ENCODE data around the gene MRPL48.

MRPL48 gene

DNA sequence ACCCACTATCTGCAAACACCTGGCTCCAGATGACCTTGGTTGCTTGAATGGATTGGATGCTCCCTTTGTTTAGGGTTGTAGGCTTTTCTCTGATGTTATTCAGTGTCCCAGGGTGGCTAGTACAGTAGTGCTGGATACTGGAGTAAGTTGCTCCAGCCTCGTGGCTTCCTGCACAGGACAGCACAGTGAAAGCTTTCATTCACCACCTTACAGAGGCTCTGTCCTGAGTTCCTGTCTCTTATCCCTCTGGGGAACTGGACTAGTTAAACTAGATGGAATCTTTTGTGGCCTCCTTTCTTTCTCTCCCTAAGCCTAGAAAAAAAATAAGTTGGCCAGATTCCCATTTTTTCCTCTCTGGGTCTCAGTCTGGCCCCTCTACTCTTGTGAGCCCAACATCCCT lies 42.6 kb downstream of the MRPL48 start:
- no peak for TF ChIP-seq CTCF (IDR thresholded peaks at IDR 0.05; ENCODE audit: insufficient read depth, low read depth, low read length, missing control alignments)
- DNase-seq (ENCODE audit: low read depth): no peak
- no peak overlapping the region for H3K4me3 ChIP-seq (ENCODE audit: low read depth, low read length)

DNA sequence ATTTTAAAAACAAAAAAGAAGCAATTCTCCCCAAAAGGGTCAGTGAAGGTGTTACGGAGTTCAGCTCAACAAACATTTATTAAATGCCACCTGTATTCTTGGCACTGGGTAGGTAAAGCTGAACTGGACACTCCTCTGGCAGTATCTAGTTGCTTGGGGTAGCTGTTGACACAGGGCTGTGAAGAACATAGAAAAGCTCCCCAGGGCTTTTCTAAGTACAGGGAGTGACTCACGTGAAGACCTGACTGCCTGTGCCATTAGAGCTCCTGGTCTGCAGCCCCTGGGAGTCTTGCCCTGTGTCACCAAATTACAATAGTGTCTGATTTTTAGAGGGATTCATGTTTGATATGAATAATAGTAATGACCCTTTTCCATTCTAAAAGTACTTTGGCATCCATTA lies 45.4 kb downstream of the MRPL48 start:
- no peak overlapping the region for H3K4me3 ChIP-seq (ENCODE audit: low read depth, low read length)
- TF ChIP-seq CTCF (IDR thresholded peaks at IDR 0.05; ENCODE audit: insufficient read depth, low read depth, low read length, missing control alignments): no peak
- no peak for DNase-seq (ENCODE audit: low read depth)

- DNase-seq (ENCODE audit: low read depth): no peak
Observed at GRCh38 chr11:73838443-73839122, 50.9 kb downstream of the MRPL48 start.

DNA sequence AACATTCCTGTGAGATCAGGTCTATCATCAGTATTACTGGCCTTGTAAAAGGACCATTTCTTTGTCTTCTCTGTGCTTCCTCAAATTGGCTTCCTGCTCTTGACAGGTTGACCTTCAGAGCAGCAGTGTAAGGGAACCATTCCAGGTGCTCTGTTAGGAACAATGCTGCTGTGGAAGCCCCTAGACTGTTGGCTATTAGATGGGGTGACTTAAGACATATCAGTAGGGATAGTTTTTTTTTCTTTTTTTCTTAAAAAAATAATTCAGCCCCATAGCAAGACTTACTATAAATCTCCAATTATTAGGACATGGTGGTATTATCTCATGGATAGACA lies 51.4 kb downstream of the MRPL48 start:
- DNase-seq (ENCODE audit: low read depth): no peak

More at GRCh38 chr11:73838443-73839122, 50.9 kb downstream of the MRPL48 start:
- no peak for TF ChIP-seq CTCF (IDR thresholded peaks at IDR 0.05; ENCODE audit: insufficient read depth, low read depth, low read length, missing control alignments)
- no peak overlapping the region for H3K4me3 ChIP-seq (ENCODE audit: low read depth, low read length)

DNA sequence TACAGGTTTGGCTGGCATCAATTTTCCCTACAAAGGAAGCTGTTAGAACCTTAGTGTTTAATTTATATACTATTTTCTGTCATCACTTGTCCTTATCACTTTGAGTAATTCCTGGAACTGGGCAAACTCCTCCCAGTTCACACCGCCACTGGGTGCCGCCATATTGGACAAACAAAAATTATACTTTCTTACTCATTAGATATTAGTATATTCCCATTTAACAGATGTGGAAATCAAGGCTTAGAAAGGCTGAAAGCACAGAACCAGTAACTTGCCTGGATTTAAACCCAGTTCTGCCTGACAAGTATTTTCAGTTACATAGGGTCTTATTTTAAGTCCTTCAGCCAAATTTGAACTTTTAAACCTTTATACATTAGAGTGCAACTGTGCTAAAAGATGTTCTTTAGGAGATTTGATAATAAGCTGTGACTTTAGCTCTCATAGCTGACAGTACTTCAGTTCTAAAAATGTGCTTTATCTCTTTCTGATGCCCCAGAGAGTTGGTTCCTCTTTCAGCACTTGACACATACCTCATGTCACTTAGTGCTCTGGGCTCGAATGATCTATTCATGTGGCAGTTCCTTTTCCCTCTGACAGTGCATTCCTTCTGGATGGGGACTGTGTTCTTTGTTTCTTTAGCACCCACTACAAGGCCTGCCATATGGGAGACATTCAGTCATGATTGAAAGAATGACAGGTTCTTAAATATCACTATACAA lies 63.5 kb downstream of the MRPL48 start:
- no peak for TF ChIP-seq CTCF (IDR thresholded peaks at IDR 0.05; ENCODE audit: insufficient read depth, low read depth, low read length, missing control alignments)
- DNase-seq (ENCODE audit: low read depth): no peak
- H3K4me3 ChIP-seq (ENCODE audit: low read depth, low read length): no peak overlapping the region

More for the DNA sequence above, 51.4 kb downstream of the MRPL48 start:
- H3K4me3 ChIP-seq (ENCODE audit: low read depth, low read length): no peak overlapping the region
- no peak for TF ChIP-seq CTCF (IDR thresholded peaks at IDR 0.05; ENCODE audit: insufficient read depth, low read depth, low read length, missing control alignments)

GRCh38 chr11:73852049-73852448 lies 64.4 kb downstream of the MRPL48 start:
- no peak overlapping the region for H3K4me3 ChIP-seq (ENCODE audit: low read depth, low read length)
- no peak for DNase-seq (ENCODE audit: low read depth)
- no peak for TF ChIP-seq CTCF (IDR thresholded peaks at IDR 0.05; ENCODE audit: insufficient read depth, low read depth, low read length, missing control alignments)

Data from GM12865 (cell line).